ENCODE measurements around the gene RET. TPM values are rescaled to one million over a fixed set of nuclear protein-coding genes. Genes with fewer than 3 reads are reported as not detected.

RET gene
- total RNA-seq, 4 donors from 2014 or later = 0.23 to 2.1 (median 0.78) TPM

GRCh38 chr10:43048301-43049051 lies 28.4 kb upstream of the RET start:
- H3K27me3 ChIP-seq = peaks cover 15% of the 10 kb centered on the region
- no peak for TF ChIP-seq POLR2AphosphoS5 (IDR thresholded peaks at IDR 0.05)
- TF ChIP-seq POLR2A (IDR thresholded peaks at IDR 0.05) = no peak
- TF ChIP-seq EP300 (IDR thresholded peaks at IDR 0.05) = no peak
- no peak for TF ChIP-seq CTCF (IDR thresholded peaks at IDR 0.05)
- no peaks in the 10 kb centered on the region for H3K36me3 ChIP-seq
- H3K4me3 ChIP-seq = no peak overlapping the region
- peak; percentile 40 to 62 for DNase-seq (ENCODE audit: low spot score in 2 of 2)
- H3K9me3 ChIP-seq = no peaks in the 10 kb centered on the region
- H3K27ac ChIP-seq = no peak overlapping the region
- no peaks in the 10 kb centered on the region for H3K4me1 ChIP-seq
- WGBS = 80% methylated on average over 3 of the region's 5 CpGs

DNA sequence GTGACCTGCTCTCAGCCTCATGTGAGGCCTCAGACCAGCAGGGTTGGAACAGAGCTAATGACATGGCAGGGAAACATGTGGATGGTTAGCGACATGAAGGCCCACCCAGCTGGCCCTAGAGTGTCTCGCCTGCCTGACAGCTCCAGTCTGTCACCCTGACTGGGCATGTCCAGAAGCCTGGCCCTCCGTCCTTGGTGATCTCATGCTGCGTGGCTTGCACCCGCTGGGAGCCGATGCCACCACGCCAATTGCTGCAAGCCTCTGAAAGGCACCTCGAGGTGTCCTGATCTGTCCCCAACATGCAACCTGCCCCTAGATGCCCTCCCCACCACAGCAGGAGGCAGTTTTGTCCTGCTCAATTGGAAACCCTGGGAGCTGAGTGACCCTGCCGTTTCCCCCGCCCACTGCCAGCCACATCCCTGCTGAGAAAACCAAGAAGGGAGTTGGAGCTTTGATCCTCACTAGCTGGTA lies 27.8 kb upstream of the RET start:
- TF ChIP-seq POLR2A (IDR thresholded peaks at IDR 0.05) (no peak), EP300 (IDR thresholded peaks at IDR 0.05) (no peak), POLR2AphosphoS5 (IDR thresholded peaks at IDR 0.05) (no peak), CTCF (IDR thresholded peaks at IDR 0.05) (no peak)
- no peaks in the 10 kb centered on the region for H3K9me3 ChIP-seq
- H3K27ac ChIP-seq = no peak overlapping the region
- peaks cover 15% of the 10 kb centered on the region for H3K27me3 ChIP-seq
- H3K4me3 ChIP-seq = no peak overlapping the region
- WGBS = 100% methylated on average over 2 of the region's 10 CpGs
- H3K4me1 ChIP-seq = no peaks in the 10 kb centered on the region
- H3K36me3 ChIP-seq = no peaks in the 10 kb centered on the region
- DNase-seq (ENCODE audit: low spot score in 2 of 2) = peak; percentile 32 to 64

DNA sequence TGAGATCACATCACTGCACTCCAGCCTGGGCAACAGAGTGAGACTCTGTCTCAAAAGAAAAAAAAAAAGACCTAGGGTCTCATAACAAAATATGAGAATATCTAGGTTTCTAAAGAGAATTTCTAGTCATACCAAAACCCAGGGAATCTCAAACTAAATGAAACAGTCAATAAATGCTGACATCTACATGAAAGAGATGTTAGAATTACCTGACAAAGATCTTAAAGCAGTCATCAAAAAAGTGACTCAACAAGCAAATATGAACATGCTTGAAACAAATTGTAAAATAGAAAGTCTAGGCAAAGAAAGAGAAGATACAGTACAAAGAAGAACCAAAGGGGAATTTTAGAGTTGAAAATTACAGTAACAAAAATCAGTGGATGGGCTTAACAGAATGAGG lies 26.9 kb upstream of the RET start:
- DNase-seq (ENCODE audit: low spot score in 2 of 2) = no peak
- Histone ChIP-seq H3K27ac (no peak overlapping the region), H3K4me3 (no peak overlapping the region), H3K27me3 (peaks cover 15% of the 10 kb centered on the region), H3K36me3 (no peaks in the 10 kb centered on the region), H3K4me1 (no peaks in the 10 kb centered on the region), H3K9me3 (no peaks in the 10 kb centered on the region)
- TF ChIP-seq CTCF (IDR thresholded peaks at IDR 0.05) (no peak), POLR2AphosphoS5 (IDR thresholded peaks at IDR 0.05) (no peak), EP300 (IDR thresholded peaks at IDR 0.05) (no peak), POLR2A (IDR thresholded peaks at IDR 0.05) (no peak)

DNA sequence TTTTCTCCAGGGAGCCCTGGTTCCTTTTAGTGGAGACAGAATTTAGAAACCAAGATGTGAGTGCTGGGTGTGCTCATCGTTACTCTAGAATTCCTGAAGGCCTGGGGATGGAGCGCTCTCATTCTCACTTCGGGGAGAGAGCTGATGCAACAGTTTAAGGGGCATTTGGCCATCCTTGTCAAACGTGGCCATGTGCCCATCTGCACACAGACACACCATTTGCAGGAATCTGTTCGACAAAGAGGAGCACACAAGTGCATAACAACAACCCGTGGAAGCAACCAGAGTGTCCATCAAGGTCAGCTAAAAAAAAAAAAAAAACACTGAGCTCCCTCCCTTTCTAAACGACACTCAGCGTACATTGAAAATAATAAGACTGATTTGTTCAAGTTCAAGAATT lies 23.0 kb upstream of the RET start:
- Histone ChIP-seq H3K27ac (no peak overlapping the region), H3K9me3 (no peaks in the 10 kb centered on the region), H3K4me1 (no peaks in the 10 kb centered on the region), H3K36me3 (no peaks in the 10 kb centered on the region), H3K4me3 (no peak overlapping the region), H3K27me3 (peaks cover 25% of the 10 kb centered on the region)
- peak in 1 of 2 donors; percentile 32 for DNase-seq (ENCODE audit: low spot score in 2 of 2)
- no peak for TF ChIP-seq CTCF (IDR thresholded peaks at IDR 0.05)
- TF ChIP-seq POLR2A (IDR thresholded peaks at IDR 0.05) = no peak
- TF ChIP-seq POLR2AphosphoS5 (IDR thresholded peaks at IDR 0.05) = no peak
- no peak for TF ChIP-seq EP300 (IDR thresholded peaks at IDR 0.05)
- 75% methylated on average over 8 of the region's 8 CpGs for WGBS

DNA sequence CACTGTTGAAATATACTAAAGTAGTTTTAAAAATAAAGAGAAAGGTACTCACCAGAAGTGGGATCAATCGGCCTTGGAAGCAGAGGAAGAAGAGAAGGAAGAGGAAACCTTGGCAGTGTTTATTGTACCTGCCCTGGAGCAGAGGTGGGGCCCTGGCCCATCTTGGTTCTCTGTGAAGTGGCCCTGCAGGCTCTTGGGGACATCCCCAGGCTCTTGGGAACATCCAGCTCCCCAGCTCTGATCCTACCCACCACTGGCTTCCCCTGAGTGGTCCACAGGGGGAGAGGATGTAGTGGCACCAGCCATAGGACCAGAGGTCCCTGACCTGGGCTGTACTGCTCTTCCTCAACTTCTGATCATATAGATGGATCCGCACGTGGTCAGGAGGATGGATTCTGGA lies 22.3 kb upstream of the RET start:
- no peak overlapping the region for H3K27ac ChIP-seq
- peaks cover 28% of the 10 kb centered on the region for H3K27me3 ChIP-seq
- H3K36me3 ChIP-seq = no peaks in the 10 kb centered on the region
- no peak overlapping the region for H3K4me3 ChIP-seq
- TF ChIP-seq POLR2AphosphoS5 (IDR thresholded peaks at IDR 0.05) = no peak
- TF ChIP-seq EP300 (IDR thresholded peaks at IDR 0.05) = no peak
- H3K9me3 ChIP-seq = no peaks in the 10 kb centered on the region
- peak; percentile 24 to 37 for DNase-seq (ENCODE audit: low spot score in 2 of 2)
- H3K4me1 ChIP-seq = no peaks in the 10 kb centered on the region
- WGBS = 74% methylated on average over 3 of the region's 3 CpGs
